Peyer's patch (tissue), 4 donors: ENCODE results near the gene EFNA2. TPM values are rescaled to one million over a fixed set of nuclear protein-coding genes. Genes with fewer than 3 reads are reported as not detected.

Source experiments
- DNase-seq, 3 donors: peaks; one replicate each; pipeline ENCODE4 v3.0.0-alpha.2; 2017 to 2019
- H3K27ac ChIP-seq, 4 donors: fragments of 200-600 bp; sonication (generic); one replicate each; pipeline ENCODE4 v1.5.1; 2016 to 2019
- H3K27me3 ChIP-seq, 2 donors: fragments of 200-600 bp; sonication (generic); one replicate each; pipeline ENCODE4 v1.5.1; 2019
- H3K36me3 ChIP-seq, 3 donors: fragments of 200-600 bp; sonication (generic); one replicate each; pipeline ENCODE4 v1.5.1; 2016 to 2019
- H3K4me1 ChIP-seq, 4 donors: fragments of 200-600 bp; sonication (generic); one replicate each; pipeline ENCODE4 v1.5.1; 2016 to 2019
- H3K4me3 ChIP-seq, 4 donors: fragments of 200-600 bp; sonication (generic); 1 replicate in 3 of 4; 2 replicates in 1 of 4; pipeline ENCODE4 v1.5.1; 2016 to 2019; ENCODE audit warnings: mild to moderate bottlenecking in 1 of 4
- H3K9me3 ChIP-seq, 4 donors: fragments of 200-600 bp; sonication (generic); one replicate each; pipeline ENCODE4 v1.5.1; 2016 to 2019; ENCODE audit warnings: mild to moderate bottlenecking in 1 of 4
- CTCF ChIP-seq, 6 experiments: fragments of 450-650 bp in 4 of 6; fragments of 200-600 bp in 2 of 6; sonication (generic) in 1 of 6; IDR thresholded peaks; one replicate each; pipeline ENCODE4 v1.5.1; 2017 to 2019; ENCODE audit warnings: antibody characterized with exemption in 6 of 6, mild to moderate bottlenecking in 3 of 6, moderate library complexity in 1 of 6
- POLR2A ChIP-seq, 2 donors: fragments of 450-650 bp; IDR thresholded peaks; one replicate each; pipeline ENCODE4 v1.5.1; 2017; ENCODE audit warnings: antibody characterized with exemption in 2 of 2, mild to moderate bottlenecking in 2 of 2, moderate library complexity in 2 of 2
- total RNA-seq, 4 donors: library from RNA; depleted of rRNA; stranded (reverse); fragments of >200 nt; gene quantifications; one replicate each; pipeline ENCODE4 v1.1.0, GENCODE V29; 2016

The EFNA2 gene
- total RNA-seq, 4 donors from 2014 or later: 21.5 to 34.1 (median 32.3) TPM

GRCh38 chr19:1284979-1285736 is 515 bp upstream of the EFNA2 start:
- Histone ChIP-seq H3K4me1 (peaks cover 0 to 52% (median 3%) of the 10 kb centered on the region in 4 donors), H3K9me3 (no peaks in the 10 kb centered on the region), H3K27me3 (peaks cover 0 to 18% of the 10 kb centered on the region in 2 donors), H3K27ac (peak overlapping the region in 3 of 4 donors; percentile 79 to 96 (median 96)), H3K4me3 (peak overlapping the region in 2 of 4 donors; percentile 10 to 66), H3K36me3 (no peaks in the 10 kb centered on the region)
- no peak for TF ChIP-seq CTCF (IDR thresholded peaks at IDR 0.05)
- TF ChIP-seq POLR2A (IDR thresholded peaks at IDR 0.05): no peak
- DNase-seq: no peak

- no peaks in the 10 kb centered on the region for H3K36me3 ChIP-seq
- H3K4me1 ChIP-seq: peaks cover under 1 to 65% (median 5%) of the 10 kb centered on the region in 4 donors
- H3K27ac ChIP-seq: peak overlapping the region in 3 of 4 donors; percentile 74 to 96 (median 79)
- peaks cover 0 to 18% of the 10 kb centered on the region in 2 donors for H3K27me3 ChIP-seq
- TF ChIP-seq POLR2A (IDR thresholded peaks at IDR 0.05) (no peak), CTCF (IDR thresholded peaks at IDR 0.05) (no peak)
- peak overlapping the region in 3 of 4 donors; percentile 21 to 66 (median 58) for H3K4me3 ChIP-seq
- no peak for DNase-seq
- H3K9me3 ChIP-seq: no peaks in the 10 kb centered on the region
Measured at GRCh38 chr19:1286487-1287353, 1.0 kb downstream of the EFNA2 start.

- no peaks in the 10 kb centered on the region for H3K36me3 ChIP-seq
- peaks cover 3 to 74% (median 8%) of the 10 kb centered on the region in 4 donors for H3K4me1 ChIP-seq
- no peak for DNase-seq
- peaks cover 0 to 18% of the 10 kb centered on the region in 2 donors for H3K27me3 ChIP-seq
- TF ChIP-seq POLR2A (IDR thresholded peaks at IDR 0.05): no peak
- no peak for TF ChIP-seq CTCF (IDR thresholded peaks at IDR 0.05)
- no peaks in the 10 kb centered on the region for H3K9me3 ChIP-seq
- H3K27ac ChIP-seq: peak overlapping the region in 2 of 4 donors; percentile 79 to 96
- peak overlapping the region in 3 of 4 donors; percentile 21 to 66 (median 58) for H3K4me3 ChIP-seq
Measured at GRCh38 chr19:1287354-1288225, 1.9 kb downstream of the EFNA2 start.

GRCh38 chr19:1288226-1288612 is 2.5 kb downstream of the EFNA2 start:
- no peak for DNase-seq
- peak overlapping the region in 2 of 4 donors; percentile 58 to 66 for H3K4me3 ChIP-seq
- no peaks in the 10 kb centered on the region for H3K36me3 ChIP-seq
- H3K4me1 ChIP-seq: peaks cover 3 to 70% (median 8%) of the 10 kb centered on the region in 4 donors
- no peaks in the 10 kb centered on the region for H3K9me3 ChIP-seq
- TF ChIP-seq CTCF (IDR thresholded peaks at IDR 0.05) (no peak), POLR2A (IDR thresholded peaks at IDR 0.05) (no peak)
- H3K27me3 ChIP-seq: peaks cover 0 to 18% of the 10 kb centered on the region in 2 donors
- peak overlapping the region in 1 of 4 donors; percentile 96 for H3K27ac ChIP-seq
